GM06990 (cell line): ENCODE results near the gene PTPN21.

Experiments
- DNase-seq: peaks from one replicate; pipeline ENCODE4 v3.0.0-alpha.2; 2011; ENCODE audit not compliant: insufficient read length; ENCODE audit errors: extremely low read depth
- H3K27me3 ChIP-seq: replicated peaks from 2 replicates; pipeline ENCODE4 v1.6.0; 2011; ENCODE audit warnings: low read length; ENCODE audit not compliant: control insufficient read depth, insufficient read depth
- H3K36me3 ChIP-seq: 2 replicates; pipeline ENCODE4 v1.5.1; 2011; ENCODE audit warnings: low read length; ENCODE audit not compliant: control insufficient read depth, insufficient read depth
- H3K4me3 ChIP-seq: replicated peaks from 2 replicates; pipeline ENCODE4 v1.5.1; 2011; ENCODE audit warnings: low read depth, mild to moderate bottlenecking, control low read depth, low read length
- CTCF ChIP-seq: IDR thresholded peaks from 2 replicates; pipeline ENCODE4 v1.5.1; 2011; ENCODE audit warnings: low read length, control low read depth, mild to moderate bottlenecking, inconsistent platforms; ENCODE audit not compliant: insufficient read depth, poor library complexity, severe bottlenecking

The PTPN21 gene

GRCh38 chr14:88522393-88522792, 32.4 kb downstream of the PTPN21 start:
- DNase-seq: no peak
- no peaks in the 10 kb centered on the region for H3K36me3 ChIP-seq

GRCh38 chr14:88521818-88522217, 33.0 kb downstream of the PTPN21 start:
- no peak for DNase-seq
- Histone ChIP-seq H3K27me3 (no peaks in the 10 kb centered on the region), H3K4me3 (no peak overlapping the region), H3K36me3 (no peaks in the 10 kb centered on the region)
- no peak for TF ChIP-seq CTCF

More at GRCh38 chr14:88522393-88522792, 32.4 kb downstream of the PTPN21 start:
- TF ChIP-seq CTCF: no peak
- no peaks in the 10 kb centered on the region for H3K27me3 ChIP-seq
- no peak overlapping the region for H3K4me3 ChIP-seq

DNA sequence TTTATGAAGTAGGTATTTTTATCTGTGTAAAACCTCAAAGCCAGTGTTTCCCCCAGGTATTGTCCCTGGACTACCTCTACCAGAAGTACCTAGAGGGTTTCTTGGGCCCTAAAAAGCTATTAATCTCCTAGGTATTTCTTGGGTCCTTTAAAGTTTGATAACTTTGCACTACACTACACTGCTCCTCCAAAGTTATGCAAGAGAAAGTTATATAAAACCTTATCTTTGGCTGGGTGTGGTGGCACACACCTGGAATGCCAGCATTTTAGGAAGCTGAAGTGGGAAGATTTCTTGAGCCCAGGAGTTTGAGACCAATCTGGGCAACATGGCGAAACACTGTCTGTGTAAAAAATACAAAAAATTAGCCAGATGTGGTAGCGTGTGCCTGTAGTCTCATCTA, 34.9 kb downstream of the PTPN21 start:
- no peak overlapping the region for H3K4me3 ChIP-seq
- no peak for DNase-seq
- H3K27me3 ChIP-seq: no peaks in the 10 kb centered on the region
- no peak for TF ChIP-seq CTCF
- no peaks in the 10 kb centered on the region for H3K36me3 ChIP-seq

DNA sequence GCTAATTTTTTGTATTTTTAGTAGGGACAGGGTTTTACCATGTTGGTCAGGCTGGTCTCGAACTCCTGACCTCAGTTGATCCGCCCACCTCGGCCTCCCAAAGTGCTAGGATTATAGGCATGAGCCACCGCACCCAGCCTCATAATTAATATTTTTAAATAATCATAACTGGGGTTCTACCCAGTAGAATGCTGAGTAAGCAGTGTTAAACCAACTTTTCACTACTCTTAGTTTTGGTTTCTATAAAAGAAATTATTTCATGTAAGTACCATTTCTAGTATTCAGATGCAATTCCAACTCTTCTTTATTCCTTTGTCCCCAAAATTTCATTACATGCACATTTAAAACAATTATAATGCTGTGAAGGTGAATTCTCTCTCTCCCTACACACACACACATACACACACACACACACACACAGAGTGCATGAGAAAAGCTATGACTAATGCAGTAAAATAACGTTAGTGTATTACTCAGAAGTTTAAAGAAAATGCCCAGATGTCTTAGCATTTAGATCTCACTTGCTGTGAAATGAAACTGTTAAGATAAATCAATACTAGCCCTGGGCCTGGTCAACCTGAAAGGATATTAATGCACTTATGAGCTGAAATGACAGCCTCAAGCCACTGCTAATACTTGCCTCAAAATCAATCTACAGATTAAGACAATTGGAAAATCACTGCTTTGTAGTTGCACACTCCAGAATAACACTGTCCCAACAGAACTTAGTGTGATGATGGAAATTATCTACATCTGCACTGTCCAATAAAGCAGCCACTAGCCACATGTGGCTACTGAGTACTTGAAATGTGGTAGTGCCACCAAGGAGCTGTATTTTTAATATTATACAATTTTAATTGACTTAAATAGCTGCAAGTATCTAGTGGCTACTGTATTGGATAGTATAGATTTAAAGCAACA, 36.0 kb downstream of the PTPN21 start:
- no peaks in the 10 kb centered on the region for H3K27me3 ChIP-seq
- no peak for TF ChIP-seq CTCF
- no peak for DNase-seq
- H3K36me3 ChIP-seq: no peaks in the 10 kb centered on the region
- no peak overlapping the region for H3K4me3 ChIP-seq

DNA sequence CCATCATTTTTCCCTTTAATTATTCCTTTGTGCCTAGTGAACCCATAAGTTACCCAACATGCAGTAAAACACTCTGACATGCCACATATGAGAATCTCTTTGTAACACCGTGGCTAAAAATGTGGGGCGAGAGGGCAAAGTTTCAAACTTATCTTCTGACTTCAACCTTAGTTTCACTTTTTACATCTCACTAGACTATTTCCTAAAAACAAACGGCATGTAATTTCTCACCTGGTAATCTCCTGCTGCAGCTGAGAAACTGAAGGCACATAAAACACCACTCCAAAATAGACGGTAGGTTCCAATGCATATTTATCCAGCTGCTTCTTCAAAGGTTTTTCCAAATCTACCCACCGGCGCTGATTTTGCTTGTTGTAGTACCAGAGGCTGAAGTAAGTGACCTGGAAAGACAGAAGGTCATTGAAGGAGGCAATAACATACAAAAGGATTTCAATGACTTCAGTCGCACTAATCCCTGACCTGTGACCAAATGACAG, 37.9 kb downstream of the PTPN21 start:
- no peak for DNase-seq
- H3K4me3 ChIP-seq: no peak overlapping the region
- no peaks in the 10 kb centered on the region for H3K27me3 ChIP-seq
- H3K36me3 ChIP-seq: no peaks in the 10 kb centered on the region
- no peak for TF ChIP-seq CTCF
